GM21423 (cell line): ENCODE data around the gene PAPPA2.
"Not testable (repeated sequence)": the region's sequence is repeated elsewhere in the genome, so short reads cannot be mapped to it uniquely, and the experiment has no call there.

ENCODE experiments used
- ATAC-seq: cut with Tn5 transposase; IDR thresholded peaks from one replicate; pipeline ENCODE4 v1.9.1; 2021; ENCODE audit warnings: mild to moderate bottlenecking, moderate library complexity; ENCODE audit not compliant: unreplicated experiment

Gene PAPPA2

GRCh38 chr1:176595217-176595616 lies 132.2 kb downstream of the PAPPA2 start:
- ATAC-seq = no peak

DNA sequence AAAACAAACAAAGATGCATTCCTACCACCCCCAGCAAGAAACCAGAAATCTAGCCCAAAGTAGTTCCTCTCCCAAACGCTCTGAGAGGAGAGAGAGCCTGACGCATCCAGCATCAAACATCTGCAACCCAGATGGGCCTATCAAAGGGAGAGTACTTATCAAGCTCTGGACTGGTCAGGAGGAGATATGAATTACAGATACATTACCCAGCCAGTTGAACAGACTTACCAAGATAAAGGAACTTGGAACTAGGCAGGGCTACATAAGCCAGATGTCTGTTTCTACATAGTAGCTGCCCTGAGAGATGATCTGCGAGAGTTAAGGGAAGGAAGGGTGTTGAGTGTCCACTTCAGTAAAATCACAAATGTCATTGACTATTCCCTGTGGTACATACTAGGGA lies 138.4 kb downstream of the PAPPA2 start:
- no peak for ATAC-seq

- no peak for ATAC-seq
These were observed 139.5 kb downstream of the PAPPA2 start for GRCh38 chr1:176602388-176603004.

- ATAC-seq = no peak
These were observed 140.7 kb downstream of the PAPPA2 start for GRCh38 chr1:176603696-176604095.

DNA sequence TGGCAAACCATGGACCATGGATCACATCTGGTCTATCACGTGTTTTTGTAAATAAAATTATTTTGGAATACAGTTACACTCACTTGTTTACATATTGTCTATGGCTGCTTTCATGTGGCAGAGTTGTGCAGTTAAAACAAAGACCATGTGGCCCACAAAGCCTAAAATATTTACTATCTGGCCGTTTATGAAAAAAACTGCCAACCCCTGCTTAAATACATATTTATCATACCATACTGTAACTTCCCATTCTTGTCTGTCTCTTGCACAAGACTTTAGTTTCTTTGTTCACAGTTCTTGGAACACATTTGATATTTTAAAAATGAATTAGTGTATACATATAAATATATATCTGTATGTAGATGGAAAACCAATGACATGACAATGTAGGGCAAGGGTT lies 141.5 kb downstream of the PAPPA2 start:
- ATAC-seq = no peak

- ATAC-seq = no peak
These were observed 142.2 kb downstream of the PAPPA2 start for GRCh38 chr1:176605176-176605575.

- ATAC-seq = no peak
These were observed 146.8 kb downstream of the PAPPA2 start for GRCh38 chr1:176609556-176610408.

DNA sequence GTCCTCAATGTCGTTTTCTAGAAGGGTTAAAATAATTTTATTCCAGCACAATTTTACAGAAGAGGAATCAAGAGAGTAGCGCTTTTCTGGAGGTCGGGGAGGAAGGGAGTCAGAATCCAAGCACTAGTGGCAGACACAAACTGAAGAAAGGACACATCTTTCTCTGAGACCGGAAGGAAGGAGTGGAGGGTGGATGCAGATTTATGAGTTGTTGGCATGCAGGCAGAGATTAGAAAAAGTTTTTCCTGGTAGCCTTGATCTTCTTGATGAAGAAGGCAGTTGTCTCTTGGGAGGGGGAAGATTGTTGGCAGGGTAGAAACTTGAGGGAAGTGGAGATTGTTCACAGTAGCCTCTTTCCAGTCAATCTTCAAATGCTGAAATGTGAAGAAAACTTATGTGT lies 149.8 kb downstream of the PAPPA2 start:
- no peak for ATAC-seq

DNA sequence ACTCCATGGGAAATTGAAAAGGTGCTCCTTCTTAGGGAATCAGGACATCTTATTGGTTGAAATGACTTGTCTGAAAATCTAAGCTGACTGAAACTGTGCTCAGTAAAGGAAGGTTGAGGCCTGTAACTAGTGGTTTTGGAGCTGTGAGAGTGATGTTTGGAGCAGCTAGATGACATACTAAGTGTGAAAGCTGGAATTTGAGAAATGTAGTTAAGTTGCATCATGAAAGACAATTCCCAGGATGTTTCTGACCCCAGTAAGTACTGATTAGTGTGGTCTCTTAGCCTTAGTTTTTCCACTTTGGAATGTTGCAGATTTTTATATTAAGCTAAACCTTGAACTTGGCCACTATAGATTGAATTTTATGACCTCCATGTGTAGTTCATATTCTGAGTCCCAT lies 154.9 kb downstream of the PAPPA2 start:
- ATAC-seq = no peak

- no peak for ATAC-seq
These were observed 156.3 kb downstream of the PAPPA2 start for GRCh38 chr1:176619261-176619660.

DNA sequence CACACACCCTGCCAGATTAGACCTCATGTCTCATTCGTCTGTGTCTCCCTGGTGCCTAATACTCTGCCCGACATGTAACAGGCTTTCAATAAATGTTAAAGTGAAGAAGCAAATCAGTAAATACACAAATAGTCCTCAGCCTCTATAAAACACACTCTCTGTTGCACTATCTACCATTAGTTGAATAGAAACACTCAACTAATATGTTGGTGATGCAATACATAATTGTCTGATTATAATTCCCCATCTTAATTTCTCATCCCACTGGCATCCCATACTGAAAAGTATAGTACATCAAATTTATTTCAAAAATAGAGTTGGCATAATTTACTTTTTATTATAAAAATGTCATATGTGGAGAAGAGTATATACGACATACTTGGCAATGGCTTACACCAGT lies 162.4 kb downstream of the PAPPA2 start:
- no peak for ATAC-seq

- no peak for ATAC-seq
These were observed 163.6 kb downstream of the PAPPA2 start for GRCh38 chr1:176626572-176627061.

DNA sequence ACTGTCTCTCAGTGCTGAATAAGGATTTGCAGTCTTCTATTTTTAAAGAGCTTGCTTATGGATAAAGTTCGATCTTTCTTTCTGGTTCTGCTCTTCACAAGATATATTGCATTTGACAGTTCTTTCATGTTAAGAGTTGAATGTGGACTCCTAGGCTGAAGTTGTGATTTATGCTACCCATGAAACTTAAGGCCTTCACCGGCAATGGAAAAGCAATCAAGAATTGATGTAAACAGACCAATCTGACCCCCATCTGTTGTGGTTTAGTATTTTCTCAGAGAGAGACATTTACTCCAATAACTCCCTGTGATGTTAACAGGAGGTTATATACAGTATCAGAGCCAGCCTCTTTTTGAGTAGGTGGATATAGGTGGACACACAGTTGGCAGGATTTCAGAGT lies 165.8 kb downstream of the PAPPA2 start:
- ATAC-seq = no peak

DNA sequence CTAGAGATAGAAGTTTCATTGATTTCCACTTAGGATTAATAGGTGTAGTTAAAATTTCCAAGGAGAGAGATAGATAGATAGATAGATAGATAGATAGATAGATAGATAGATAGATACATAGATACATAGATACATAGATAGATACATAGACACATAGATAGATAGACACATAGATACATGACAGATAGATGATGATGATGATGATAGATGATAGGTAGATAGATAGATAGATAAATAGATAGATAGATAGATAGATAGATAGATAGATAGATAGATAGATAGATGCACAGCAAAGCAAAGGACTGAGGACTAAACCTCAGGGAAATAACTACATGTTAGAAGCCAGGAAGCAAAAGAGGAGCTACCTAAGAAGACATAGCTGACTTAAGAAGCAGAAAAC lies 171.8 kb downstream of the PAPPA2 start:
- not testable (repeated sequence) for ATAC-seq

DNA sequence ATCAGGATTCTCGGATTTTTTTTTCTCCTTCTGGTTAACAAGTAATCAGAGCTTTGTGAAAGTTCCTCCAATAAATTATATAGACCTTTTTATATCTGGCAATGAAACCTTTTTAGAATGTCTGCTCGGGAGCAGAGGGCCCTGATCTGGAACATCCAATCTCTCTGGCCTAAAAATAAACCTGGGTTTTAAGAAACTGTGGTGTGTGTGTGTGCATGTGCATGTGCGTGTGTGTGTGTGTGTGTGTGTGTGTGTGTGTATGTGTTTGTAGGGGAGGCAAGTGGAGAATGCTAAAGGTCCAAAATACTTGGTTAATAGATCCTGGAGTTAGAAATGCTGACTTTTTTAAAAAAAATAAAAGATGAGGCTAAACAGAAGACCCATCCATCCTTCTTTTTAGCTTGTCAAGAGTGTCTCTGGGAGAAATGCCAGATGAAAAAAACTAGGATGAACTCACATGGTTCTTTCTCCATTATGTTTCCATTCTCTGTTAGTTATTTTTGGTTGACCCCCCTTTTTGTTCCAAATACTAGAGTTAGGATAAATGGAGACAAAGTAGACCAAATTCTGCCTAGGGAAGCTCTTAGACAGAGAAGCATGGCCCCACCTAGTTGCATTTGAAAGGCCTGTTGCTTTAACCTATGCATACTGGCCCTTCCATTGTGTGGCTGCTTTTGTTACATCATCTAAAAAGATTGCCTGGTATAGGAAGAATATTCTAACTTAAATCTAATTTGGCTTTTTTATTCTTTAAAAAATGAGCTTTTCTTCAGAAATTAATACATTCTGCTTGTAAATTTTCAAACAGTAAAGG lies 175.9 kb downstream of the PAPPA2 start:
- no peak for ATAC-seq

DNA sequence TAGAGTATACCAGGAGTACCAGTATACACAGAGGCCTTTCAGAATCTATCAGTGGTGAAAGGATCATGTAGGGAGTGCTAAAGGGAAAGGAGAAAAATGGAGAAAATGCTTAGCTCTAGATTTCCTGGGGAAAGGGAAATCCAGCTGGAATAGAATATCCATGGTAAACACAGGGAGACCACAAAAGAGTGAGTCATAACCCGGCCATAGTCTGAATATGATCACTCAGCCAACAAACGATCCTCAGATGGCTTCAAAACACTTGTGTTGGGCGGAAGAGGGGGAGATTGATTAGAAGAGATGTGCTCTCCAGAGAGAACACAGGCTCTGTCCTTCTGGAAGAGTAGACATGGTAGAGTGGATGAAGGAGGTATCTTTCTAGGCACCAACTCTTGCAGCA lies 180.6 kb downstream of the PAPPA2 start:
- ATAC-seq = no peak

GRCh38 chr1:176648556-176648955 lies 185.6 kb downstream of the PAPPA2 start:
- no peak for ATAC-seq

- no peak for ATAC-seq
These were observed 193.5 kb downstream of the PAPPA2 start for GRCh38 chr1:176656257-176656995.

DNA sequence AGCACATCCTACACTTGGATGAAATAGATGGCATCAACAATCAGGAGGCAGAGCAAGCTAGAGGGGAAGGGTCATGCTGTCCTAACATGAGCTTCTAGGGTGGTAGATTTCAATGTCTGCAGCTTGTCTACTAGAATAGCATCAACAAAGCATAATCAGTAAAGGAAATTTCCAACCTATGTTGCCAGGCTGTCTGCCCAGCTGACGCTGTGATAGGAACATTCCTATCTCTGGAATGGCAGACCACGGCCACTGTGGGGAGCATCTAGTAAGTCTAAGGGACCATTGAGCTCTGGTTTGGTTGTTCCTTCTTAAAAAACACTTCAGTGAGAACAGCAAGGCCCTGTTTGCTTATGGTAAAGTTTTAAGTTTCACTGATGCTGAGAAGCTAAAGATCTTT lies 206.8 kb downstream of the PAPPA2 start:
- no peak for ATAC-seq

GRCh38 chr1:176670853-176671252 lies 207.9 kb downstream of the PAPPA2 start:
- ATAC-seq = no peak
